BJ (cell line): ENCODE measurements around the gene SLC8A2. TPM values are rescaled to one million over a fixed set of nuclear protein-coding genes. Genes with fewer than 3 reads are reported as not detected.

ENCODE experiments used
- CTCF ChIA-PET: fragments of 350-600 bp; formaldehyde crosslinking; extraction: SDS; loops from one replicate; lab custom pipeline; 2021; ENCODE audit warnings: antibody characterized with exemption, inconsistent platforms; lab: Yijun Ruan, JAX
- POLR2A ChIA-PET: fragments of 300-600 bp; sonication (Branson Sonifier 250); formaldehyde crosslinking; extraction: SDS; loops from one replicate; lab custom pipeline; 2021; ENCODE audit warnings: antibody characterized with exemption; lab: Charles Lee
- DNase-seq: peaks from one replicate; pipeline ENCODE4 v3.0.0-alpha.2; 2011; ENCODE audit warnings: low read depth
- H3K27me3 ChIP-seq: 2 replicates; pipeline ENCODE4 v1.6.0; 2011; ENCODE audit warnings: low read length; ENCODE audit not compliant: control insufficient read depth, insufficient read depth
- H3K36me3 ChIP-seq: 2 replicates; pipeline ENCODE4 v1.5.1; 2011; ENCODE audit warnings: low read length; ENCODE audit not compliant: control insufficient read depth, insufficient read depth
- H3K4me3 ChIP-seq: 2 replicates; pipeline ENCODE4 v1.5.1; 2011; ENCODE audit warnings: low read depth, mild to moderate bottlenecking, control low read depth, low read length
- CTCF ChIP-seq: IDR thresholded peaks from 2 replicates; pipeline ENCODE4 v1.5.1; 2011; ENCODE audit warnings: low read depth, mild to moderate bottlenecking, control low read depth, inconsistent platforms, low read length, moderate library complexity; ENCODE audit not compliant: insufficient read depth
- polyA minus RNA-seq: library from RNA; depleted of rRNA, polyadenylated mRNA; stranded (reverse); fragments of >200 nt; gene quantifications from 2 replicates; pipeline ENCODE4 v1.2.3, GENCODE V29; 2011; rRNA and poly(A)+ RNA removed
- polyA plus RNA-seq: library from polyadenylated mRNA; depleted of rRNA; stranded (reverse); fragments of >200 nt; gene quantifications from 2 replicates; pipeline ENCODE4 v1.2.3, GENCODE V29; 2011; rRNA removed

Gene SLC8A2, protein sequence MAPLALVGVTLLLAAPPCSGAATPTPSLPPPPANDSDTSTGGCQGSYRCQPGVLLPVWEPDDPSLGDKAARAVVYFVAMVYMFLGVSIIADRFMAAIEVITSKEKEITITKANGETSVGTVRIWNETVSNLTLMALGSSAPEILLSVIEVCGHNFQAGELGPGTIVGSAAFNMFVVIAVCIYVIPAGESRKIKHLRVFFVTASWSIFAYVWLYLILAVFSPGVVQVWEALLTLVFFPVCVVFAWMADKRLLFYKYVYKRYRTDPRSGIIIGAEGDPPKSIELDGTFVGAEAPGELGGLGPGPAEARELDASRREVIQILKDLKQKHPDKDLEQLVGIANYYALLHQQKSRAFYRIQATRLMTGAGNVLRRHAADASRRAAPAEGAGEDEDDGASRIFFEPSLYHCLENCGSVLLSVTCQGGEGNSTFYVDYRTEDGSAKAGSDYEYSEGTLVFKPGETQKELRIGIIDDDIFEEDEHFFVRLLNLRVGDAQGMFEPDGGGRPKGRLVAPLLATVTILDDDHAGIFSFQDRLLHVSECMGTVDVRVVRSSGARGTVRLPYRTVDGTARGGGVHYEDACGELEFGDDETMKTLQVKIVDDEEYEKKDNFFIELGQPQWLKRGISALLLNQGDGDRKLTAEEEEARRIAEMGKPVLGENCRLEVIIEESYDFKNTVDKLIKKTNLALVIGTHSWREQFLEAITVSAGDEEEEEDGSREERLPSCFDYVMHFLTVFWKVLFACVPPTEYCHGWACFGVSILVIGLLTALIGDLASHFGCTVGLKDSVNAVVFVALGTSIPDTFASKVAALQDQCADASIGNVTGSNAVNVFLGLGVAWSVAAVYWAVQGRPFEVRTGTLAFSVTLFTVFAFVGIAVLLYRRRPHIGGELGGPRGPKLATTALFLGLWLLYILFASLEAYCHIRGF
- 0.02 TPM in 1 of 2 replicates, not detected in the other for polyA plus RNA-seq
- polyA minus RNA-seq, result 0.62 TPM in 1 of 2 replicates, not detected in the other

- Histone ChIP-seq H3K4me3 (no peak within 1 kb of the TSS), H3K27me3 (peaks cover 25% of the 10 kb centered on the region), H3K36me3 (no peaks in the 10 kb centered on the region)
- CTCF ChIA-PET, result interaction anchor here (0.6 to 1.5 kb wide), 3 partner anchors 12 to 285 kb away, joined by 3 to 9 read pairs (median 5); partner anchors contain the start of gene KPTN
- POLR2A ChIA-PET, result no interaction called here
- DNase-seq, result no peak
- no peak for TF ChIP-seq CTCF
Observed at GRCh38 chr19:47471733-47472457, at the start of gene SLC8A2. TSS of gene SLC8A2 (minus strand) at chr19:47471893. CDS start at chr19:47466403, 5,490 bp downstream.

DNA sequence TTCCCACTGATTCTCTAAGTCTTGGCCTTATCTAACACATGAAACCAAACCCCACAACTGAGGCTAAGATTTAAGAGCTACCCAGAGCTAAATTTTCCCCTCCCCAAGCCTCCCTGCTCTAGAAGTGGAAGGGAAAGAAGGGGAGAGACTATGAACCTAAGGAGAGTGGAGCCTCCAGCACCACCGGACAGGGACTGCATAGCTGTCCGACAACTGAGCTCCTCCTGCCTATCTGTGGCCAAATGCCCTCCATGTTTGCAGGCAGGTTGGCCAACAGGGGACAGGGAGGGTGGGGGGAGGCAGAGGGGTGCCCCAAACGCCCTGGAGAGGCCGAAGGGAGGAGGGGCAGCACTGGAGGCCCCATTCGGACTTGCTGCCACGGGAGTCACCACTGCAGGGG, 49.1 kb upstream of the SLC8A2 start:
- H3K27me3 ChIP-seq, result peaks cover 7% of the 10 kb centered on the region; the same call in 1 of the 2 replicates
- POLR2A ChIA-PET, result interaction anchor here (0.6 kb wide), 1 partner anchor 41 kb away, joined by 3 read pairs; no protein-coding TSS in a partner anchor
- CTCF ChIA-PET, result interaction anchor here (0.9 to 1.4 kb wide), 3 partner anchors 20 to 177 kb away, joined by 3 to 5 read pairs (median 5); no protein-coding TSS in a partner anchor
- no peaks in the 10 kb centered on the region for H3K36me3 ChIP-seq
- H3K4me3 ChIP-seq, result no peak overlapping the region
- TF ChIP-seq CTCF, result no peak
- DNase-seq, result no peak

- CTCF ChIA-PET, result interaction anchor here (1.4 to 2.4 kb wide), 3 partner anchors 17 to 84 kb away, joined by 5 to 10 read pairs (median 5); no protein-coding TSS in a partner anchor
- POLR2A ChIA-PET, result interaction anchor here (0.6 kb wide), 1 partner anchor 41 kb away, joined by 3 read pairs; no protein-coding TSS in a partner anchor
- Histone ChIP-seq H3K36me3 (no peaks in the 10 kb centered on the region), H3K27me3 (peaks cover 7% of the 10 kb centered on the region; the same call in 1 of the 2 replicates), H3K4me3 (no peak overlapping the region)
- no peak for TF ChIP-seq CTCF
- no peak for DNase-seq
Observed at GRCh38 chr19:47520343-47520806, 48.7 kb upstream of the SLC8A2 start.

DNA sequence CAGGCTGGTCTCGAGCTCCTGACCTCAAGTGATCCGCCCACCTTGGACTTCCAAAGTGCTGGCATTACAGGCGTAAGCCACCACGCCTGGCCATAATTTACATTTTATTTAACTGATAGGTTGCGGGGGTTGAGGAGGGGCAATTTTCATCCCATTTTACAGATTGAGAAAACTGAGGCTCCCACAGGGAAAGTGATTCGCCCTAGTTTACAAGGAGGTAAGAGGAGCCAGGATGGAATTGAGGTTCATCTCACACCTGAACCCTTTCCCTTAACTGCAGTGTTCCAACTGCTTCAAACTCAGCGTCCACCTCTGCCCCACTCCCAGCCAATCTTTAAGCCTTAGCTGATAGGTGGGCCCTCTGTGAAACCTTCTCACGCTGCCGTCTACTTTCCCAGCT, 47.2 kb upstream of the SLC8A2 start:
- no peak for DNase-seq
- no peak for TF ChIP-seq CTCF
- Histone ChIP-seq H3K27me3 (peaks cover 7% of the 10 kb centered on the region; the same call in 1 of the 2 replicates), H3K36me3 (no peaks in the 10 kb centered on the region), H3K4me3 (no peak overlapping the region)
- ChIA-PET CTCF (interaction anchor here (1.1 to 2.4 kb wide), 3 partner anchors 13 to 83 kb away, joined by 3 to 10 read pairs (median 5); no protein-coding TSS in a partner anchor), POLR2A (no interaction called here)
